ENCODE data around the gene CFAP61. TPM values are rescaled to one million over a fixed set of nuclear protein-coding genes. Genes with fewer than 3 reads are reported as not detected.

CFAP61 gene
- total and polyA plus RNA-seq, 2 donors from 2014 or later: 0.58 to 2.6 TPM

DNA sequence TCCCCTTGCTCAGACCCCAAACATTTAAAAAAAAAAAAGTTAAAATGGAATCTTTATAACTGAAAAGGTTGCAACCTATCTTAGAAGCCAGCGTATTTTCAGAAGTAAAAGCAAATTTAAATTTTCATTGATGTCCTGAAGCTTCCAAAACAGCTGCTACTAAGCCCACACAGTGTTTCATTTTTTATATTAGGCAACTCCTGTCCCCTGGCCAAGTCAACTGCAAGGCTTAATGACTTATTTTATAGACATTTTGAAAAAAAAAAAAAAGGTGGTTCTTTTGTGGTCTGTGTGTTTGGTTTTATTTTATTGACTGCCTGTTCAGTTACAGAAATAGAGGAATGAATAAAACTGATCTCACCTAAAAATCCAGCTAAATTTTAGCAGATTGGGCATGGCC, 13.0 kb downstream of the CFAP61 start:
- no peak for DNase-seq
- Histone ChIP-seq H3K4me1 (ENCODE audit: control insufficient read depth in 2 of 3, insufficient read depth in 2 of 3, low read depth in 1 of 3, low read length in 3 of 3) (no peaks in the 10 kb centered on the region), H3K27ac (ENCODE audit: low read depth in 2 of 2, low read length in 2 of 2) (no peak overlapping the region), H3K27me3 (ENCODE audit: control insufficient read depth, insufficient read depth, low read length) (no peaks in the 10 kb centered on the region), H3K4me3 (ENCODE audit: low read length in 3 of 3) (no peak overlapping the region), H3K9me3 (ENCODE audit: control insufficient read depth in 2 of 3, insufficient read depth in 1 of 3, low read length in 3 of 3) (no peaks in the 10 kb centered on the region), H3K36me3 (ENCODE audit: control insufficient read depth in 2 of 3, insufficient read depth in 3 of 3, low read length in 3 of 3) (no peaks in the 10 kb centered on the region), H3K9ac (ENCODE audit: low read length in 3 of 3) (no peak overlapping the region)
- TF ChIP-seq, protein P1, sequence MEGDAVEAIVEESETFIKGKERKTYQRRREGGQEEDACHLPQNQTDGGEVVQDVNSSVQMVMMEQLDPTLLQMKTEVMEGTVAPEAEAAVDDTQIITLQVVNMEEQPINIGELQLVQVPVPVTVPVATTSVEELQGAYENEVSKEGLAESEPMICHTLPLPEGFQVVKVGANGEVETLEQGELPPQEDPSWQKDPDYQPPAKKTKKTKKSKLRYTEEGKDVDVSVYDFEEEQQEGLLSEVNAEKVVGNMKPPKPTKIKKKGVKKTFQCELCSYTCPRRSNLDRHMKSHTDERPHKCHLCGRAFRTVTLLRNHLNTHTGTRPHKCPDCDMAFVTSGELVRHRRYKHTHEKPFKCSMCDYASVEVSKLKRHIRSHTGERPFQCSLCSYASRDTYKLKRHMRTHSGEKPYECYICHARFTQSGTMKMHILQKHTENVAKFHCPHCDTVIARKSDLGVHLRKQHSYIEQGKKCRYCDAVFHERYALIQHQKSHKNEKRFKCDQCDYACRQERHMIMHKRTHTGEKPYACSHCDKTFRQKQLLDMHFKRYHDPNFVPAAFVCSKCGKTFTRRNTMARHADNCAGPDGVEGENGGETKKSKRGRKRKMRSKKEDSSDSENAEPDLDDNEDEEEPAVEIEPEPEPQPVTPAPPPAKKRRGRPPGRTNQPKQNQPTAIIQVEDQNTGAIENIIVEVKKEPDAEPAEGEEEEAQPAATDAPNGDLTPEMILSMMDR (IDR thresholded peaks at IDR 0.05; ENCODE audit: borderline replicate concordance, extremely low read depth, insufficient read depth): no peak
- intact Hi-C loops (cut with DNase I): no loop called here
- no peak for FAIRE-seq

DNA sequence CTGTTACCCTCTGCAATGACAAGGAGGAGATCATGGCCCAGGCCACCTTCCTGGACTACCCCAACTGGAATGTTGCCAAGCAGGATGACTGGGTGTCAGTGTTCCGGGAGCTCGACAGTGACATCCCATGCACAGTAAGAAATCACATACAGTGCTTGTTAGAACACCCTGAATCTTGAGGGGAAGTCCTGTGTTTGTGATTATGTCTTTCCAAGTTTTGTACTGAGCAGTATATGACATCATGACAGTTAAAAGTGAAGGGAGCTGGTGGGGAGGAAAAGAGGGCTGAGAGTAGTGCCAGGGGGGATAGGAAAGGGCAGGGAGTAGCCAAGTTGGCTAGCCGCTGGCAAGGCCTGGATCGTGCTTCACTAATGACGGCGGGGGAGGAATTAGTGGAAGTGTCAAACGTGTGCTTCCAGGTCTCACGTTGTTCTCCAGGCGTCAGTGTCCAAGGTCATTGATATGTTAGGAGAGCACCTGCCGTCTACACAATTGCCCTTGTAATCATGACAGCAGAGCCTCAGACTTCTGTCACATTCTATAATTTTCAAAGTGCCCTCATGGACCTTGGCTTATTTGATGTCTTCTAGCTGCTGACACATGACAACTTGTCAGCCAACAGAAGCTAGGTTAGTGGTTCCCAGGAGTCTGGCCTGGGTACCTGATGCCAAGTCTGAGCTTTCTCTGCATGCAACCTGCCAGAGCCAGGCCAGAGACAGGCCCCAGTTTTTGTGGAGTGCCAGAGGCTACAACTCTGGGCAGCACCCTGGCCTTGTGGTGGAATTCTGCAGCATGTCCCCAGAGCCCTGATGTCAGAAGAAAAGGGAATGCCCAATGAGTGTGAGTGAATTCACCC, 18.8 kb downstream of the CFAP61 start:
- H3K27me3 ChIP-seq (ENCODE audit: control insufficient read depth, insufficient read depth, low read length): no peaks in the 10 kb centered on the region
- FAIRE-seq (no peak), DNase-seq (no peak)
- intact Hi-C loops (cut with DNase I): no loop called here
- no peak overlapping the region for H3K9ac ChIP-seq (ENCODE audit: low read length in 3 of 3)
- H3K36me3 ChIP-seq (ENCODE audit: control insufficient read depth in 2 of 3, insufficient read depth in 3 of 3, low read length in 3 of 3): no peaks in the 10 kb centered on the region
- no peak overlapping the region for H3K27ac ChIP-seq (ENCODE audit: low read depth in 2 of 2, low read length in 2 of 2)
- H3K9me3 ChIP-seq (ENCODE audit: control insufficient read depth in 2 of 3, insufficient read depth in 1 of 3, low read length in 3 of 3): no peaks in the 10 kb centered on the region
- no peaks in the 10 kb centered on the region for H3K4me1 ChIP-seq (ENCODE audit: control insufficient read depth in 2 of 3, insufficient read depth in 2 of 3, low read depth in 1 of 3, low read length in 3 of 3)
- H3K4me3 ChIP-seq (ENCODE audit: low read length in 3 of 3): no peak overlapping the region
- TF ChIP-seq, protein P1 (IDR thresholded peaks at IDR 0.05; ENCODE audit: borderline replicate concordance, extremely low read depth, insufficient read depth): no peak

DNA sequence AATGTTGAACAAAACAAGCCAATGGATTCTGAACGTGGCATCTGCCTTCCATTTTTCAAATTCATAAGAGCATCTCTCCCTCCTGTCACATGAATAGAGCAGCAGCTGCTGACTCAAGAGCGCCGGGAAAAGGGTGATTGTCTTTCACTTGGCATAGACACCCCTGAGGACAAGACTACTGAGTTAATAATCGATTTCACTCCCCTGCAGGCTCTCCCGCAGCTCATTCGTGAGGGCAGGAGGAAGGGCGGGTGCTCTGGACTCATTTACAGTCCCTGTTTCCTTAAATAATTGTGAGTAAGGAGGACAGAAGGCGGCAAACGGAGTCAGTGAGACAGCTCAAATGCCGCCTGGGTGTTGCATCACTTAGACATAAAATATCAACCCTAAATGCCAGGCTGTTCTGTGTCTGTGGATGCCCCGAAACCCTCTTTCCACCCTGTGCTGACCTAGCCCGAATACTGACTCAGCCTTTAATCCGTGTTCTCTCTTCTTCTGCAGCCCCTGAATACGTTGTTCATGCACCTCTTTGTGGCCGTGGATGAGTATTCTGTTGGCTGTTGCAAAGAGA, 21.6 kb downstream of the CFAP61 start:
- H3K9me3 ChIP-seq (ENCODE audit: control insufficient read depth in 2 of 3, insufficient read depth in 1 of 3, low read length in 3 of 3): no peaks in the 10 kb centered on the region
- TF ChIP-seq, protein P1 (IDR thresholded peaks at IDR 0.05; ENCODE audit: borderline replicate concordance, extremely low read depth, insufficient read depth): no peak
- FAIRE-seq (no peak), DNase-seq (no peak)
- H3K4me3 ChIP-seq (ENCODE audit: low read length in 3 of 3): no peak overlapping the region
- no peak overlapping the region for H3K27ac ChIP-seq (ENCODE audit: low read depth in 2 of 2, low read length in 2 of 2)
- intact Hi-C loops (cut with DNase I): no loop called here
- no peaks in the 10 kb centered on the region for H3K27me3 ChIP-seq (ENCODE audit: control insufficient read depth, insufficient read depth, low read length)
- H3K9ac ChIP-seq (ENCODE audit: low read length in 3 of 3): no peak overlapping the region
- H3K36me3 ChIP-seq (ENCODE audit: control insufficient read depth in 2 of 3, insufficient read depth in 3 of 3, low read length in 3 of 3): no peaks in the 10 kb centered on the region
- peaks cover 0 to 6% (median 0%) of the 10 kb centered on the region in 3 donors for H3K4me1 ChIP-seq (ENCODE audit: control insufficient read depth in 2 of 3, insufficient read depth in 2 of 3, low read depth in 1 of 3, low read length in 3 of 3)

Measured in kidney (tissue), 14 donors.